ENCODE measurements around the gene PDLIM7.

Gene PDLIM7

DNA sequence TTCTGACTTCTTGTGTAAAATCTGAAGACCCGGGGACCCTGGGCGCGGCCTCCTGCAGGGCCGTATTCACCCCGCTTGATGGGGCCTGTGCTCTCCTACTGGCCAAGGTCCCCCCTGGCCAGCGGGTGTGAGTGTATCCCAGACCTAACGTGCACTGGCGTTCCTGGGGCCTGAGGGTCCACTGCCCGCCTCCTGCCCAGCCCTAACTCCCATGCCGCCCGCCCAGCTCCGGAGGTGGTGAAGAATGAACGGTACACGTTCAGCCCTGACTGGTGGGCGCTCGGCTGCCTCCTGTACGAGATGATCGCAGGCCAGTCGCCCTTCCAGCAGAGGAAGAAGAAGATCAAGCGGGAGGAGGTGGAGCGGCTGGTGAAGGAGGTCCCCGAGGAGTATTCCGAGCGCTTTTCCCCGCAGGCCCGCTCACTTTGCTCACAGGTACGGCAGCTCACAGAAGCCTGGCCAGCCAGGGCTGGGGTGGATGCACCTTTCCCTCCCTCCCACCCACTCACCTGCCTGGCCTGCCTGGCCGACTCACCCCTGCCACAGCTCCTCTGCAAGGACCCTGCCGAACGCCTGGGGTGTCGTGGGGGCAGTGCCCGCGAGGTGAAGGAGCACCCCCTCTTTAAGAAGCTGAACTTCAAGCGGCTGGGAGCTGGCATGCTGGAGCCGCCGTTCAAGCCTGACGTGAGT lies 61.4 kb downstream of the PDLIM7 start:
- Histone ChIP-seq H3K36me3 (ENCODE audit: control insufficient read depth, insufficient read depth, low read length) (no peaks in the 10 kb centered on the region), H3K4me1 (no peaks in the 10 kb centered on the region)
- TF ChIP-seq CTCF (IDR thresholded peaks at IDR 0.05) = no peak

DNA sequence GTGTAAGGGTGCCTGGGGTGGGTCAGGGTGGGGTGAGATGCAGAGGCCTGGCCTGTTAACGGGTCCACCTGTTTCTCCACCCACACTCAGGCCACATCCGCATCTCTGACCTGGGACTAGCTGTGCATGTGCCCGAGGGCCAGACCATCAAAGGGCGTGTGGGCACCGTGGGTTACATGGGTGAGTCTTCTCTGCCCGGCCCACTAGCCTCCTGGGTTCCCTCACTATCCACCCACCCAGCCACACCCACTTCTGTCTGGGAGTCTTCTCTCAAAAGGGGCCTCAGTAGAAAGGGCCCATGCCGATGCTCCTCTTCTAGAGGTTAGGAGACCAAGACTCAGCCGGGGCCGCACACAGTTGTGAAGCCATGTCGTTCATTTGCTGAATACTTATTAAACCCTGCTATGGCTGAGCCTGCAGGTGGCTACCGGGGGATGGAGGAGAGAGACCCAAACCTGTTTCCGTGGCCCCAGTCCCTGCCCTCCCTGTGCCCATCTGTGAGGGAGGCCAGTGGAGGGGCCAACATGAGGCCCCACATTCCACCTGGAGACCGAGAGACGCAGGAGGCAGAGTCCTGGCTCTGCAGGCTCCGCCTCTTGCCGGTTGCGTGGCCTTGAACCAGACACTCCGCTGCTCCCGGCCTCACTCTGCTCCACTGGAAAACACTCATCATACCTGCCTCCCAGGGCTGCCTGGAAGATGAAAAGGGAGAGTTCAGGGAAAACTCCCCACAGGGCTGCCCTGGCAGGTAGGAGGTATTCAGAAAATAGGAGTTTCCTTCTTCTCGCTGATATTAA lies 62.3 kb downstream of the PDLIM7 start:
- H3K27ac ChIP-seq = no peak overlapping the region
- no peaks in the 10 kb centered on the region for H3K4me1 ChIP-seq
- no peak overlapping the region for H3K9ac ChIP-seq
- no peak for TF ChIP-seq CTCF (IDR thresholded peaks at IDR 0.05)
- no peak overlapping the region for H2AFZ ChIP-seq
- H3K4me3 ChIP-seq (ENCODE audit: low read depth, low read length) = no peak overlapping the region
- H3K4me2 ChIP-seq (ENCODE audit: low read length) = no peak overlapping the region
- H3K79me2 ChIP-seq = no peaks in the 10 kb centered on the region
- H3K36me3 ChIP-seq (ENCODE audit: control insufficient read depth, insufficient read depth, low read length) = no peaks in the 10 kb centered on the region
- H3K9me3 ChIP-seq (ENCODE audit: control insufficient read depth, low read length) = no peaks in the 10 kb centered on the region
- H3K27me3 ChIP-seq (ENCODE audit: control insufficient read depth, insufficient read depth, low read length) = no peaks in the 10 kb centered on the region

More for the DNA sequence above, 61.4 kb downstream of the PDLIM7 start:
- no peak overlapping the region for H3K4me3 ChIP-seq (ENCODE audit: low read depth, low read length)
- no peaks in the 10 kb centered on the region for H3K9me3 ChIP-seq (ENCODE audit: control insufficient read depth, low read length)
- no peak overlapping the region for H3K4me2 ChIP-seq (ENCODE audit: low read length)
- H3K9ac ChIP-seq = no peak overlapping the region
- no peaks in the 10 kb centered on the region for H3K79me2 ChIP-seq
- H3K27me3 ChIP-seq (ENCODE audit: control insufficient read depth, insufficient read depth, low read length) = no peaks in the 10 kb centered on the region
- H3K27ac ChIP-seq = no peak overlapping the region
- H2AFZ ChIP-seq = no peak overlapping the region

DNA sequence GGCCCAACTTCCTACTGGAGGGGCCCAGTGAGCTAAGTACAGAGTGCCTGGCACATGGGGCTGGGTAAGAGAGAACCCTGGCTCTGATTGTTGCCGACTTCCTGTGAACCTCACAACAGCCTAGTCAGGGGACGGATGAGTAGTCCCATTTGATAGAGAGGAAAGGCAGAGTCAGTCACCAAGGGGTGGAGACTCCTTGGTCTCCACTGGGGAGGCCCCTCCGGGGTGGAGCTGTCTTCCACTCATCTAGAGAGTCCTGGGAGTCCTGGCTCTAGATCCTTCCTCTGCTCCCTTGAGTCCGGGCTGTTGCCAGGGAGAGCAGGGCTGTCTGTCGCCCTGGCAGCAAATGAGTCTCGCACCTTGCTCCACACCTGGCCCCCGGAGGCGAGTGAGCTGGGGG lies 63.0 kb downstream of the PDLIM7 start:
- Histone ChIP-seq H3K79me2 (no peaks in the 10 kb centered on the region), H2AFZ (no peak overlapping the region), H3K27me3 (ENCODE audit: control insufficient read depth, insufficient read depth, low read length) (no peaks in the 10 kb centered on the region), H3K4me2 (ENCODE audit: low read length) (no peak overlapping the region), H3K9me3 (ENCODE audit: control insufficient read depth, low read length) (no peaks in the 10 kb centered on the region), H3K4me1 (no peaks in the 10 kb centered on the region), H3K9ac (no peak overlapping the region), H3K4me3 (ENCODE audit: low read depth, low read length) (no peak overlapping the region), H3K27ac (no peak overlapping the region), H3K36me3 (ENCODE audit: control insufficient read depth, insufficient read depth, low read length) (no peaks in the 10 kb centered on the region)
- no peak for TF ChIP-seq CTCF (IDR thresholded peaks at IDR 0.05)

DNA sequence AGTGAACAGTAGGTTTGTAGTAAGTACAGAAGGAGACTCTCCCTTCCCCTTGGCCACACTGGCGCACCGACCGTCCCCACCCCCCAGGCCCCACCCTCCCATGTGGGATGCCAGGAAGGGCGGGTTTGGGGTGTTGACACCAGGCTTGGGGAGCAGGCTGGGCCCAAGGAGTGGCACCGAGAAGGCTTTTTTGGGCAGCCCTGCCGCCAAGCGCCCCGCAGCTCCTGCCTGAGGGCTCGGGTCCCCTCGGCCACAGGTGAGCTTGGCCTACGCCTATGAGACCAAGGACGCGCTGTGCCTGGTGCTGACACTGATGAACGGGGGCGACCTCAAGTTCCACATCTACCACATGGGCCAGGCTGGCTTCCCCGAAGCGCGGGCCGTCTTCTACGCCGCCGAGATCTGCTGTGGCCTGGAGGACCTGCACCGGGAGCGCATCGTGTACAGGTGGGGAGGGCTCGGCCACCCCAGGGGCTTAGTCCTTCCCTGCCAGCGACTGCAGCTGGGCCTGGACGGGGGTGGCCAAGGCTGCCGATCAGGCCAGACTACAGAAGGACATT lies 63.7 kb downstream of the PDLIM7 start:
- no peaks in the 10 kb centered on the region for H3K9me3 ChIP-seq (ENCODE audit: control insufficient read depth, low read length)
- no peak overlapping the region for H3K4me3 ChIP-seq (ENCODE audit: low read depth, low read length)
- no peaks in the 10 kb centered on the region for H3K79me2 ChIP-seq
- no peak overlapping the region for H3K27ac ChIP-seq
- no peaks in the 10 kb centered on the region for H3K36me3 ChIP-seq (ENCODE audit: control insufficient read depth, insufficient read depth, low read length)
- no peak for TF ChIP-seq CTCF (IDR thresholded peaks at IDR 0.05)
- H3K9ac ChIP-seq = no peak overlapping the region
- H2AFZ ChIP-seq = no peak overlapping the region
- no peak overlapping the region for H3K4me2 ChIP-seq (ENCODE audit: low read length)
- no peaks in the 10 kb centered on the region for H3K27me3 ChIP-seq (ENCODE audit: control insufficient read depth, insufficient read depth, low read length)
- no peaks in the 10 kb centered on the region for H3K4me1 ChIP-seq
